Stimulated activated memory B cell treated with anti-CD40 and anti-IgM and Interleukin-4, amounts not matched to agents 10 μg/mL and 1 μg/mL and 100 μg/mL, for 72 hours (primary cell): ENCODE measurements around the gene RPL38.

ENCODE experiments used
- ATAC-seq: fragments of 150-1000 bp; cut with Tn5 transposase; 2 replicates; pipeline ENCODE4 v1.10.0; 2021
- H3K27ac Mint-ChIP-seq: one replicate; pipeline ENCODE4 v1.8.0; 2022; ENCODE audit warnings: mild to moderate bottlenecking, mixed read lengths
- H3K27me3 Mint-ChIP-seq: one replicate; pipeline ENCODE4 v1.8.0; 2022; ENCODE audit warnings: mixed read lengths
- H3K36me3 Mint-ChIP-seq: one replicate; pipeline ENCODE4 v1.8.0; 2022; ENCODE audit warnings: mixed read lengths
- H3K4me1 Mint-ChIP-seq: one replicate; pipeline ENCODE4 v1.8.0; 2022; ENCODE audit warnings: mixed read lengths
- H3K4me3 Mint-ChIP-seq: one replicate; pipeline ENCODE4 v1.8.0; 2022; ENCODE audit warnings: mild to moderate bottlenecking, moderate library complexity, mixed read lengths
- H3K9me3 Mint-ChIP-seq: one replicate; pipeline ENCODE4 v1.8.0; 2022; ENCODE audit warnings: mixed read lengths

RPL38 gene

GRCh38 chr17:74241431-74241830 is 38.0 kb downstream of the RPL38 start:
- H3K9me3 Mint-ChIP-seq, result no peaks in the 10 kb centered on the region
- no peak overlapping the region for H3K27ac Mint-ChIP-seq
- no peak overlapping the region for H3K4me3 Mint-ChIP-seq
- H3K4me1 Mint-ChIP-seq, result no peaks in the 10 kb centered on the region
- H3K27me3 Mint-ChIP-seq, result no peaks in the 10 kb centered on the region
- ATAC-seq, result no peak
- H3K36me3 Mint-ChIP-seq, result peaks cover 17% of the 10 kb centered on the region

- ATAC-seq, result no peak
- Mint-ChIP-seq H3K9me3 (no peaks in the 10 kb centered on the region), H3K27ac (no peak overlapping the region), H3K4me3 (no peak overlapping the region), H3K4me1 (no peaks in the 10 kb centered on the region), H3K27me3 (no peaks in the 10 kb centered on the region), H3K36me3 (peaks cover 21% of the 10 kb centered on the region)
Measured at GRCh38 chr17:74241847-74242246, 38.4 kb downstream of the RPL38 start.

- H3K36me3 Mint-ChIP-seq, result peaks cover 14% of the 10 kb centered on the region
- no peaks in the 10 kb centered on the region for H3K9me3 Mint-ChIP-seq
Measured at GRCh38 chr17:74243013-74243755, 39.7 kb downstream of the RPL38 start.

GRCh38 chr17:74244128-74244527 is 40.6 kb downstream of the RPL38 start:
- Mint-ChIP-seq H3K27ac (no peak overlapping the region), H3K9me3 (no peaks in the 10 kb centered on the region), H3K36me3 (peaks cover 13% of the 10 kb centered on the region), H3K4me3 (no peak overlapping the region), H3K27me3 (no peaks in the 10 kb centered on the region), H3K4me1 (no peaks in the 10 kb centered on the region)
- ATAC-seq, result no peak

More at GRCh38 chr17:74243013-74243755, 39.7 kb downstream of the RPL38 start:
- ATAC-seq, result no peak
- Mint-ChIP-seq H3K4me1 (no peaks in the 10 kb centered on the region), H3K27ac (no peak overlapping the region), H3K4me3 (no peak overlapping the region), H3K27me3 (no peaks in the 10 kb centered on the region)

GRCh38 chr17:74244548-74244947 is 41.1 kb downstream of the RPL38 start:
- H3K4me1 Mint-ChIP-seq, result no peaks in the 10 kb centered on the region

GRCh38 chr17:74245145-74245831 is 41.8 kb downstream of the RPL38 start:
- Mint-ChIP-seq H3K36me3 (peaks cover 13% of the 10 kb centered on the region), H3K9me3 (no peaks in the 10 kb centered on the region), H3K4me1 (no peaks in the 10 kb centered on the region), H3K4me3 (no peak overlapping the region), H3K27me3 (no peaks in the 10 kb centered on the region), H3K27ac (no peak overlapping the region)
- ATAC-seq, result no peak

More at GRCh38 chr17:74244548-74244947, 41.1 kb downstream of the RPL38 start:
- H3K36me3 Mint-ChIP-seq, result peaks cover 13% of the 10 kb centered on the region
- no peak overlapping the region for H3K27ac Mint-ChIP-seq
- ATAC-seq, result no peak
- H3K9me3 Mint-ChIP-seq, result no peaks in the 10 kb centered on the region
- no peak overlapping the region for H3K4me3 Mint-ChIP-seq
- H3K27me3 Mint-ChIP-seq, result no peaks in the 10 kb centered on the region

GRCh38 chr17:74245871-74246270 is 42.4 kb downstream of the RPL38 start:
- no peak for ATAC-seq
- Mint-ChIP-seq H3K9me3 (no peaks in the 10 kb centered on the region), H3K4me3 (no peak overlapping the region), H3K36me3 (peaks cover 13% of the 10 kb centered on the region), H3K27ac (no peak overlapping the region), H3K4me1 (no peaks in the 10 kb centered on the region), H3K27me3 (no peaks in the 10 kb centered on the region)

- no peaks in the 10 kb centered on the region for H3K9me3 Mint-ChIP-seq
- no peak overlapping the region for H3K27ac Mint-ChIP-seq
- ATAC-seq, result no peak
- H3K27me3 Mint-ChIP-seq, result no peaks in the 10 kb centered on the region
- peaks cover 20% of the 10 kb centered on the region for H3K36me3 Mint-ChIP-seq
- H3K4me3 Mint-ChIP-seq, result no peak overlapping the region
- H3K4me1 Mint-ChIP-seq, result no peaks in the 10 kb centered on the region
Measured at GRCh38 chr17:74249590-74250270, 46.3 kb downstream of the RPL38 start.

- ATAC-seq, result no peak
- peaks cover 20% of the 10 kb centered on the region for H3K36me3 Mint-ChIP-seq
- no peak overlapping the region for H3K4me3 Mint-ChIP-seq
- H3K27ac Mint-ChIP-seq, result no peak overlapping the region
- H3K27me3 Mint-ChIP-seq, result no peaks in the 10 kb centered on the region
- no peaks in the 10 kb centered on the region for H3K4me1 Mint-ChIP-seq
- H3K9me3 Mint-ChIP-seq, result no peaks in the 10 kb centered on the region
Measured at GRCh38 chr17:74250324-74250995, 47.0 kb downstream of the RPL38 start.

- Mint-ChIP-seq H3K27me3 (no peaks in the 10 kb centered on the region), H3K36me3 (peaks cover 15% of the 10 kb centered on the region), H3K27ac (no peak overlapping the region), H3K4me1 (no peaks in the 10 kb centered on the region), H3K4me3 (no peak overlapping the region), H3K9me3 (no peaks in the 10 kb centered on the region)
- no peak for ATAC-seq
Measured at GRCh38 chr17:74251051-74251450, 47.6 kb downstream of the RPL38 start.

GRCh38 chr17:74251569-74251968 is 48.1 kb downstream of the RPL38 start:
- Mint-ChIP-seq H3K4me3 (no peak overlapping the region), H3K4me1 (no peaks in the 10 kb centered on the region), H3K27me3 (no peaks in the 10 kb centered on the region), H3K36me3 (peaks cover 10% of the 10 kb centered on the region), H3K9me3 (no peaks in the 10 kb centered on the region), H3K27ac (no peak overlapping the region)
- no peak for ATAC-seq

GRCh38 chr17:74252211-74252610 is 48.7 kb downstream of the RPL38 start:
- peaks cover 8% of the 10 kb centered on the region for H3K36me3 Mint-ChIP-seq
- no peak overlapping the region for H3K27ac Mint-ChIP-seq

GRCh38 chr17:74253036-74253435 is 49.6 kb downstream of the RPL38 start:
- peaks cover 8% of the 10 kb centered on the region for H3K36me3 Mint-ChIP-seq
- no peaks in the 10 kb centered on the region for H3K4me1 Mint-ChIP-seq
- no peaks in the 10 kb centered on the region for H3K9me3 Mint-ChIP-seq
- no peaks in the 10 kb centered on the region for H3K27me3 Mint-ChIP-seq
- no peak overlapping the region for H3K27ac Mint-ChIP-seq
- no peak for ATAC-seq
- no peak overlapping the region for H3K4me3 Mint-ChIP-seq

More at GRCh38 chr17:74252211-74252610, 48.7 kb downstream of the RPL38 start:
- no peaks in the 10 kb centered on the region for H3K9me3 Mint-ChIP-seq
- ATAC-seq, result no peak
- H3K27me3 Mint-ChIP-seq, result no peaks in the 10 kb centered on the region
- H3K4me1 Mint-ChIP-seq, result no peaks in the 10 kb centered on the region
- H3K4me3 Mint-ChIP-seq, result no peak overlapping the region

GRCh38 chr17:74257311-74257710 is 53.8 kb downstream of the RPL38 start:
- H3K9me3 Mint-ChIP-seq, result no peaks in the 10 kb centered on the region
- no peaks in the 10 kb centered on the region for H3K4me1 Mint-ChIP-seq
- no peak overlapping the region for H3K27ac Mint-ChIP-seq
- ATAC-seq, result no peak
- no peak overlapping the region for H3K4me3 Mint-ChIP-seq
- peaks cover 6% of the 10 kb centered on the region for H3K36me3 Mint-ChIP-seq
- H3K27me3 Mint-ChIP-seq, result no peaks in the 10 kb centered on the region
